Panc1 (cell line): ENCODE results near the gene DPEP3. TPM values are rescaled to one million over a fixed set of nuclear protein-coding genes. Genes with fewer than 3 reads are reported as not detected.

ENCODE experiments used
- ATAC-seq: fragments of 200-7000 bp; cut with Tn5 transposase; 2 replicates; pipeline ENCODE4 v1.9.1; 2020; ENCODE audit warnings: mild to moderate bottlenecking, moderate library complexity
- BruUV-seq: library from RNA; stranded (reverse); fragments of 400-500 nt; replicated peaks from 2 replicates; lab custom pipeline; 2021; lab: Mats Ljungman, UMichigan
- CTCF ChIA-PET: fragments of 300-600 bp; sonication (Branson Sonifier 250); formaldehyde crosslinking; loops from one replicate; lab custom pipeline; 2022; ENCODE audit warnings: antibody characterized with exemption; lab: Charles Lee
- POLR2A ChIA-PET: fragments of 300-600 bp; sonication (Branson Sonifier 250); formaldehyde crosslinking; loops from one replicate; lab custom pipeline; 2022; ENCODE audit warnings: antibody characterized with exemption; lab: Charles Lee
- DNase-seq: peaks from one replicate; pipeline ENCODE4 v3.0.0-alpha.2; 2010; ENCODE audit warnings: low read depth, low spot score
- H3K27ac ChIP-seq: 2 replicates; pipeline ENCODE4 v1.5.1; 2011; ENCODE audit warnings: mild to moderate bottlenecking, low read length, inconsistent platforms
- H3K27me3 ChIP-seq: fragments of 200-500 bp; sonication (Bioruptor generic); 2 replicates; pipeline ENCODE4 v1.6.0; 2014; ENCODE audit warnings: low read length, inconsistent platforms; ENCODE audit not compliant: control insufficient read depth, insufficient read depth
- H3K36me3 ChIP-seq: fragments of 200-500 bp; sonication (Bioruptor generic); 2 replicates; pipeline ENCODE4 v1.5.1; 2014; ENCODE audit warnings: inconsistent platforms, mild to moderate bottlenecking, low read length, moderate library complexity; ENCODE audit not compliant: control insufficient read depth, insufficient read depth
- H3K4me1 ChIP-seq: 2 replicates; pipeline ENCODE4 v1.5.1; 2011; ENCODE audit warnings: inconsistent platforms, mild to moderate bottlenecking, low read length, moderate library complexity; ENCODE audit not compliant: control insufficient read depth, insufficient read depth
- H3K4me3 ChIP-seq, 2 experiments: 2 replicates each; pipeline ENCODE4 v1.5.1; 2011 to 2012; ENCODE audit warnings: low read depth in 2 of 2, low read length in 2 of 2, mild to moderate bottlenecking in 2 of 2, inconsistent platforms in 1 of 2, moderate library complexity in 1 of 2
- H3K9me3 ChIP-seq: fragments of 200-500 bp; sonication (Bioruptor generic); 2 replicates; pipeline ENCODE4 v1.5.1; 2014; ENCODE audit warnings: low read depth, mild to moderate bottlenecking, inconsistent platforms, low read length, moderate library complexity; ENCODE audit not compliant: control insufficient read depth, insufficient read depth
- CTCF ChIP-seq: fragments of 450-650 bp; IDR thresholded peaks from 2 replicates; pipeline ENCODE4 v1.5.1; 2017; ENCODE audit warnings: mild to moderate bottlenecking
- POLR2AphosphoS5 ChIP-seq: IDR thresholded peaks from 2 replicates; pipeline ENCODE4 v1.6.1; 2012; ENCODE audit warnings: mild to moderate bottlenecking, low read depth, low read length, moderate library complexity
- REST ChIP-seq, 2 experiments: IDR thresholded peaks; 2 replicates each; pipeline ENCODE4 v1.6.1; 2011 to 2012; ENCODE audit warnings: low read depth in 2 of 2, control low read depth in 1 of 2, low read length in 1 of 2, mild to moderate bottlenecking in 1 of 2, moderate library complexity in 1 of 2; ENCODE audit not compliant: insufficient read depth in 1 of 2
- SIN3A ChIP-seq: IDR thresholded peaks from 2 replicates; pipeline ENCODE4 v1.6.1; 2012; ENCODE audit warnings: low read depth, mild to moderate bottlenecking, low read length, moderate library complexity, borderline replicate concordance; ENCODE audit not compliant: insufficient read depth
- TCF7L2 ChIP-seq: IDR thresholded peaks from 2 replicates; pipeline ENCODE4 v1.6.1; 2011; ENCODE audit warnings: mild to moderate bottlenecking, low read depth, low read length, inconsistent platforms
- in situ Hi-C: cut with HindIII; loops from 2 replicates; pipeline ENCODE4 v1.10.0; 2016; ENCODE audit warnings: low sequenced_read_pairs, low pct_unique_long_range_greater_than_20kb
- intact Hi-C: fragments of 100-400 bp; cut with micrococcal nuclease; formaldehyde crosslinking; loops from one replicate; pipeline ENCODE4 v1.10.0; 2022; ENCODE audit not compliant: unreplicated experiment
- total RNA-seq: library from RNA; stranded (reverse); gene quantifications from one replicate; pipeline ENCODE4 v1.2.1, GENCODE V29; 2021; ENCODE audit not compliant: unreplicated experiment

Gene DPEP3
- total RNA-seq, 1 experiment from 2014 or later = not detected

- CTCF ChIA-PET = interaction anchor here (0.5 kb wide), 1 partner anchor 107 kb away, joined by 3 read pairs; no protein-coding TSS in a partner anchor
- Histone ChIP-seq H3K27me3 (no peaks in the 10 kb centered on the region), H3K4me3 (no peak overlapping the region), H3K4me1 (no peaks in the 10 kb centered on the region), H3K27ac (no peak overlapping the region), H3K9me3 (no peaks in the 10 kb centered on the region), H3K36me3 (no peaks in the 10 kb centered on the region)
- intact Hi-C loops = loop anchor here (5.0 kb wide), 1 partner anchor 254 kb away; no protein-coding TSS in a partner anchor
- in situ Hi-C loops = no loop called here
- TF ChIP-seq TCF7L2 = no peak
- TF ChIP-seq POLR2AphosphoS5 = no peak
- no peak for TF ChIP-seq REST (IDR thresholded peaks at IDR 0.05; ENCODE audit: insufficient read depth in 1 of 2, low read depth in 2 of 2, low read length in 1 of 2)
- no peak for TF ChIP-seq SIN3A
- no peak; the same call in 1 of the 2 replicates for TF ChIP-seq CTCF
- POLR2A ChIA-PET = no interaction called here
- BruUV-seq = no TSS peak
- DNase-seq (no peak), ATAC-seq (no peak; the same call in 1 of the 2 replicates)
Observed at GRCh38 chr16:67926181-67926750, 54.0 kb downstream of the DPEP3 start.

Other genes with a start within 250 kb of the DPEP3 start
- gene RANBP10, start 173.9 kb downstream of the DPEP3 start, total RNA-seq = 13.4 TPM
- 1.6 TPM for gene TSNAXIP1, start 173.6 kb downstream of the DPEP3 start, total RNA-seq
- gene THAP11, start 138.2 kb downstream of the DPEP3 start, total RNA-seq = 27.3 TPM
- 119 TPM for gene NUTF2, start 133.6 kb downstream of the DPEP3 start, total RNA-seq
- 43.4 TPM for gene CENPT, start 132.8 kb downstream of the DPEP3 start, total RNA-seq
- gene EDC4, start 107.4 kb downstream of the DPEP3 start, total RNA-seq = 85.3 TPM
- gene NRN1L, start 95.6 kb downstream of the DPEP3 start, total RNA-seq = 1.1 TPM
- gene PSKH1, start 87.2 kb downstream of the DPEP3 start, total RNA-seq = 17.8 TPM
- 2.0 TPM for gene CTRL, start 48.6 kb downstream of the DPEP3 start, total RNA-seq
- gene PSMB10, start 43.6 kb downstream of the DPEP3 start, total RNA-seq = 47.7 TPM
- gene LCAT, start 36.4 kb downstream of the DPEP3 start, total RNA-seq = 14.0 TPM
- gene SLC12A4, start 11.9 kb downstream of the DPEP3 start, total RNA-seq = 31.8 TPM
- gene DPEP2, start 19.0 kb upstream of the DPEP3 start, total RNA-seq = not detected
- not detected for gene DPEP2NB, start 35.4 kb upstream of the DPEP3 start, total RNA-seq
- 8.4 TPM for gene DDX28, start 42.7 kb upstream of the DPEP3 start, total RNA-seq
- 12.1 TPM for gene DUS2, start 42.8 kb upstream of the DPEP3 start, total RNA-seq
- 24.8 TPM for gene NFATC3, start 104.9 kb upstream of the DPEP3 start, total RNA-seq